NCI-H526 (cell line): ENCODE data around the gene ZBTB25.

Experiments used
- DNase-seq, 2 experiments: peaks; one replicate each; lab custom pipeline; 2025; lab: John Stamatoyannopoulos, UW

Gene ZBTB25

DNA sequence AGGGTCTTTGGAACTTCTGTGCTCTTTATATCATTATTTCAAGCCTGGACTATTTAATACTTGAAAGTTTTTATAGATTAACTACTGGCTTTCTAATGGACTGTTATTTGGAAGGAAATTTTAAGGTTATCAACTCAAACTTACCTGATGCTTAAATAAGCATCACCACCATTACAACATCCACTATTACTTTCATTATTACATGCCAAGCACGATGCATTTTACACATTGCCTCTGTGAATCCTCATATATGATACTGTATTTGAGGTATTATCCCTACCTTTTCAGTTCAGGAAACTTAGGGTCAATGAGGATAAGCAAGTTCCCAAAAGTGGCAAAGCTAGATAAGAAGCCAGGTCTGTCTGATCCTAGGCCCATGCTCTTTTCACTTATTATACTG lies 13.3 kb upstream of the ZBTB25 start:
- no peak for DNase-seq

- DNase-seq = no peak
Observed at GRCh38 chr14:64515053-64515452, 11.4 kb upstream of the ZBTB25 start.

DNA sequence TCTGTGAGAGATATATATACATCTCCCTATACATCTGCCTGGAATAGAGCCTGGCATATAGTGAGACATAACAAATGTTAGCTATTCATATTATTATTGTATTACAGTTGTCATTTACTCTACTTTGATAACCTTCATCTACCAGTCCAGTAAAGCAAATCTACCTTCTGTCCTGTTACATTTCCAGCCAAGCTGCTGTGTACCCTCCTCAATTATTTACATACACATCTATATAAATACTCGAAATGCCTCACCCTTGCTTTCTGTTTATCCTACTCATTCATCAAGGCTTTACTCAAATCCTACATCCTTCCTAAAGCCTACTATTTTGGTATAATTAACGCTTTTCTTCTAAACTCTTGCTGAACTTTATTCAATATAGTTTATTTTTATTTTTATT lies 9.6 kb upstream of the ZBTB25 start:
- DNase-seq = no peak

DNA sequence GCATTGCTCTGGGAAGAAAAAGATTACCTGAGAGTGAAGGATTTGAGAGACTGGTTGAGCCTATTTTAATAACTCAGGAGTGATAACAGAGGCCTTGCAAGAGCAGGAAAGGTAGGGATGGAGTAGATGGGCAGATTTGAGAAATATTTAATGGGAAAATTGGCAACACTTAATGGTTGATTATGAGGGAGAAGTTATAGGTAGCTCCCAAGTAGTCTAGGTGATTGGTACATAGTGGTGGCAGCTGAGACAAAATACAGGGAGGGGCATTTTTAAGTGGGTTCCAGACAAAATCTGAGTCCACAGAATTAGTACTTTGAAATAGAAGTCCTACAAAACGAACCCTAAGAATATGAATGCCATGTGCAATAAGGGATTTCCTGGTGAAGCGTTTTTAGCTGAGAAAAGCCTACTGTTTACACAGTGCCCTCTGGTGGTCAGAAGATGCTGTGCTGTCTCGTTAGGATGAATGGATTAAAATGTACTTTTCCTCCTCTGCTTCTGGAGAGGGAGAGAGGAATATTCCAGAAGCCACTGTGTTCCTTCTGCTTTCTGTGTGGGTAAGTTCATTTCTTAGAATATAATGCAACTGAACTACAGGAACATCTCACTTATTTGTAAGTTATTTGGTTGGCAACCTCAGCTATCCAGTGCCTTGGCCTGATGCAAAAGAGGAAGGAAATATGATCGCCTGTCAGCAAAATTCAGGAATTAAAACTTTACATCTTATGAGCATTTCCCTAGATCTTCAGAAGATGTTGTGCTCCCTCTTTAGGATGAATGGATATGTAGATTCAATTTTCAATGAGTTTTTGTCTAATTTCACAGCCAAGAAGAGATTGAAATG lies 7.4 kb upstream of the ZBTB25 start:
- DNase-seq = peak; percentile 31 to 74

DNA sequence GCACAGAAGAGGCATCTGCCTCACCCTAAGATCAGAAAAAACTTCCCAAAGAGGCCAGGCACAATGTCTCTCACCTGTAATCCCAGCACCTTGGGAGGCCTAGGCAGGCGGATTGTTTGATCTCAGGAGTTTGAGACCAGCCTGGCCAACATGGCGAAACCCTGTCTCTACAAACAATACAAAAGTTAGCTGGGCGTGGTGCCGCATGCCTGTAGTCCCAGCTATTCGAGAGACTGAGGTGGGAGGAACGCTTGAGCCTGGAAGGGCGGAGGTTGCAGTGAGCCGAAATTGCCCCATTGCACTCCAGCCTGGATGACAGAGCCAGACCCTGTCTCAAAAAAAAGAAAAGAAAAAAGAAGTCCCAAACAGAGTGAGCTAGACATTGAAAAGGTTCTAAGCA lies 5.4 kb upstream of the ZBTB25 start:
- no peak for DNase-seq

GRCh38 chr14:64508215-64508776 lies 4.7 kb upstream of the ZBTB25 start:
- no peak for DNase-seq

- DNase-seq = no peak
Observed at GRCh38 chr14:64507376-64508156, 3.9 kb upstream of the ZBTB25 start.

DNA sequence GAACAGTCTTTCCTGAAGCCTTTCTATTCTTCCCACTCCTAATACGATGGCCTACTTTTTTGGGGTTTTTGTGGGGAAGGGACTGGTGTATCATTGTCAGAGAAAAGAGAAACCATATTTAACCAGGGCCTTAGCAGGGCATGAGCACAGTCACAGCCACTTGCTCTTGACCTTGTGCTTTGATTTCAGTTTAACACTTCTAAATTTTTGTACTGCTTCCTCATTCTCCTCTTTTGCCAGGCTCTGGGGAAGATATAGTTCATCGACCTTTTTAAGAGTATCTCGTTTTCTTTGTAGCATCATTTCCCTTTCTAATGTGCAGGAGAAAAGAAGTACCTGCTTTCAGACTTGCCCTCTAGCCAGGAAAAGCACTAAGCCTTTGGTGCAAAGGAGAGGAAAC lies 3.1 kb upstream of the ZBTB25 start:
- DNase-seq = no peak

DNA sequence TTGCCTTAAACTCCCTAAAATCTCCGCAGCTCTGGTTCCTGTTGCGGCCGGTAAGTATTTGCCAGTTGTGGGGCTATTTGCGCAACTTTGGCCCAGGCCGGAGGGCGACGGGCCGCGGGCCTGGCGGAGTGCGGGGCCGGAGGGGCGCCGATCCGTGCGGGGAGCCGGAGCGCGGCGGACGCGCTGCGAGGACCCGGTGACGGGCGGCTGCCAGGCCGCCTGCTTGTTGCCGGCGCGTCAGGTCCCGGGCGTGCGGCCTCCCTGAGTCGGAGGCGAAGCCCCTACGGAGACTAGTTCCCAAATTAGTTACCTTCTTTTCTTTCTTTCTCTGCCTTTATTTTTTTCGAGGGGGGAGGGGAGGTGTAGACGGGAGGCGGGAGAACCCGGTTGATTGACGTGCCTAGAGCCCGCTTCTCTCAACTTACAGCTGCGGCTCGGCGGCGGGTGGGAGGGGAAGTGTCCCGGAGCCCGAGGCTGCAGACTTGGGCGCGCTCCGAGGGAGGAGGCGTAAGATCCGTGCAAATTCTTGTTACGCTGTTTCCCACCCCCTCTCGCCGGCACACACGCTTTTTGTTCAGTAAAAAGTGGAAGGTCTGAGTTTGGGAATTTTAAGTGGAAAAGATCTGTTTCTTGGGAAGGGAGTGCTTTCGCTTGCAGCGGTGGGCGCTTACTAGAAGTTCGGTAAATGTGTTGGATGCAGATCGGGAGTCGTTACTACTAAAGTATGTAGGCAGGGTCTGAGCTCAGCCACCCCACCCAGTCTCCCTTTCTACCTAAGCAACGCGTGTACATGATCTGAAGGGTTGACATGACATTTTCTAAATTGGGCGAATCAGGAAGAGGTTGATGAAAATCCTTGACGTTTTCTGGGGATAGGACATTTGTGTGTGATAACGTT lies 1.5 kb upstream of the ZBTB25 start:
- peak; percentile 73 to 92 for DNase-seq

GRCh38 chr14:64504310-64504896 lies 765 bp upstream of the ZBTB25 start, which contains the start of gene ZBTB1:
Gene ZBTB1 (plus strand): TSS chr14:64504770. CDS start chr14:64521505, 16,735 bp downstream.
- peak; percentile 65 to 87 for DNase-seq

GRCh38 chr14:64502887-64503433 lies 678 bp downstream of the ZBTB25 start:
- DNase-seq = peak in 1 of 2 experiments; percentile 42

- no peak for DNase-seq
Observed at GRCh38 chr14:64502456-64502855, 1.2 kb downstream of the ZBTB25 start.

- DNase-seq = peak; percentile 89 to 91
Observed at GRCh38 chr14:64501411-64502171, 2.0 kb downstream of the ZBTB25 start.

DNA sequence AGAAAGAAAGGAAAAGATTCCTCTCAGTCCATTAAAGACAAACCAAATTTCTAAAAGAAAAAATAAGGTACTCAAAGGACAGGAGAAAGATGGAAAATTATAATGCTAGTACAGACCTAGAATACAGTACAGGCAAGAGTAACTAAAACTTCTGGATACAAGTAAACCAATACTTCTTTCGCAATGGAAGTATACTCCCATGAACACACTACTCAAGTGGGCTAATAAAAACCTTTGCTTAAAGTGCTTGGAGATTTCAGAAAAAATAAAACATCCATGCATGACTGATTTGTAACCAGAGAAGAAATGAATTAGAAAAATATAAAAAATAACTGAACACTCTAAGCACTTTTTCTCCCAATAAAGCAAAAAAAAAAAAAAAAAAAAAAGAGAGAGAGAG lies 3.5 kb downstream of the ZBTB25 start:
- DNase-seq = no peak

- DNase-seq = no peak
Observed at GRCh38 chr14:64496764-64497163, 6.9 kb downstream of the ZBTB25 start.

GRCh38 chr14:64495252-64495651 lies 8.4 kb downstream of the ZBTB25 start:
- DNase-seq = no peak

- no peak for DNase-seq
Observed at GRCh38 chr14:64493455-64493854, 10.2 kb downstream of the ZBTB25 start.

DNA sequence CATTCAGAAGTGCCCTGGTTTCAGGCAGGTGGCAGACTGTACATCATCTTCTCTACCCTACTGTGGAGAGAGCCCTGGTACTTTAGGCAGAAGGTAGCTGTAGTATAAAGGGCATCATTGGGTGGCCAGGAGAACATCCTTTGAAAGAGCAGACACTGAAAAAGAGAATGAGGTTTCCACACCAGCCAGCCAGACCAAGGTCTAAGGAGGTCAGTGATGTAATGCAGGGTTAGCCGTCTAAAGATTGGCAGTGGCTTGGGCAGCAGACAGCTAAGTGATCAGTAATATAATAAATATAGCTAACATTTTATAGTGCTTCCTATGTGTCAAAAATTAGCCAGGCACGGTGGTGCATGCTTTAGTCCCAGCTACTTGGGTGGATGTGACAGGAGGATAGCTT lies 12.0 kb downstream of the ZBTB25 start:
- no peak for DNase-seq

- no peak for DNase-seq
Observed at GRCh38 chr14:64488590-64489099, 15.0 kb downstream of the ZBTB25 start.

DNA sequence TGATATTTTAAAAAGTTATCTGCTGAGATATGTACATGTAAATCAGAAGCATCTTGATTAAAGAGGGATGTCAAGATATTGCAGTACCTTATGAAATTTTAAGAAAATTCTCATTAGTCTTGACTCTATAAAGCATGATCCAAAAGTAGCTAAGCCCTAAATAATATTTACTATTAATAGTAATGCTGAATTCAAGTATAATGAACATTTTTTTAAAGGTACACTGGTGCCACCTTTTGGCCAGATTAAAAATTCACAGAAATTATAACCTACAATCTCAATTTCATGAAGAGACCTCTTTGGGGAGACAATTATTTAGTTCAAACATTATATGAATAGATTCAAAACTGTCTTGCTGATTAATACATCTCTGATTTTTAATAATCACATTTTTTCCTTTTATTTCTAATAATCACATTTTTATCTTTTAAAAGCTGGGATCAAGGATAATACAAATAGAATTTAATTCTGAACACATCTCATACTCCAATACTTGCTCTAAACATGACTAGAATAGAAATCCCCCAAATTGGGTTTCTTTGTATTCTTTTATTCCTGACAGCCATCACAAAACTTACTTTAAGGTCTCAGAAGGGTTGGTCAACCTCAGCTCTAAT lies 24.9 kb downstream of the ZBTB25 start:
- DNase-seq = peak in 1 of 2 experiments; percentile 21
